ENCODE data around the gene ZSCAN10.

GRCh38 chr16:3112058-3112880 lies 13.2 kb upstream of the ZSCAN10 start, which contains the start of gene ZNF205:
- TF ChIP-seq POLR2AphosphoS5 (IDR thresholded peaks at IDR 0.05; ENCODE audit: low read depth) (peak; percentile 70), JUNB (IDR thresholded peaks at IDR 0.05; ENCODE audit: unreplicated experiment) (no peak), EZH2 (IDR thresholded peaks at IDR 0.05; ENCODE audit: low read depth, unreplicated experiment) (no peak), CREB1 (CRISPR knock-in tag; IDR thresholded peaks at IDR 0.05; ENCODE audit: low read depth) (peak; percentile 50; the same call in 1 of the 2 replicates), EZH2phosphoT487 (IDR thresholded peaks at IDR 0.05; ENCODE audit: unreplicated experiment) (no peak), ETS1 (IDR thresholded peaks at IDR 0.05) (peak; percentile 74), ZNF331 (CRISPR knock-in tag; IDR thresholded peaks at IDR 0.05; ENCODE audit: low read depth) (no peak), NANOG (IDR thresholded peaks at IDR 0.05; ENCODE audit: borderline replicate concordance) (no peak)
- TF ChIP-seq, protein P1, sequence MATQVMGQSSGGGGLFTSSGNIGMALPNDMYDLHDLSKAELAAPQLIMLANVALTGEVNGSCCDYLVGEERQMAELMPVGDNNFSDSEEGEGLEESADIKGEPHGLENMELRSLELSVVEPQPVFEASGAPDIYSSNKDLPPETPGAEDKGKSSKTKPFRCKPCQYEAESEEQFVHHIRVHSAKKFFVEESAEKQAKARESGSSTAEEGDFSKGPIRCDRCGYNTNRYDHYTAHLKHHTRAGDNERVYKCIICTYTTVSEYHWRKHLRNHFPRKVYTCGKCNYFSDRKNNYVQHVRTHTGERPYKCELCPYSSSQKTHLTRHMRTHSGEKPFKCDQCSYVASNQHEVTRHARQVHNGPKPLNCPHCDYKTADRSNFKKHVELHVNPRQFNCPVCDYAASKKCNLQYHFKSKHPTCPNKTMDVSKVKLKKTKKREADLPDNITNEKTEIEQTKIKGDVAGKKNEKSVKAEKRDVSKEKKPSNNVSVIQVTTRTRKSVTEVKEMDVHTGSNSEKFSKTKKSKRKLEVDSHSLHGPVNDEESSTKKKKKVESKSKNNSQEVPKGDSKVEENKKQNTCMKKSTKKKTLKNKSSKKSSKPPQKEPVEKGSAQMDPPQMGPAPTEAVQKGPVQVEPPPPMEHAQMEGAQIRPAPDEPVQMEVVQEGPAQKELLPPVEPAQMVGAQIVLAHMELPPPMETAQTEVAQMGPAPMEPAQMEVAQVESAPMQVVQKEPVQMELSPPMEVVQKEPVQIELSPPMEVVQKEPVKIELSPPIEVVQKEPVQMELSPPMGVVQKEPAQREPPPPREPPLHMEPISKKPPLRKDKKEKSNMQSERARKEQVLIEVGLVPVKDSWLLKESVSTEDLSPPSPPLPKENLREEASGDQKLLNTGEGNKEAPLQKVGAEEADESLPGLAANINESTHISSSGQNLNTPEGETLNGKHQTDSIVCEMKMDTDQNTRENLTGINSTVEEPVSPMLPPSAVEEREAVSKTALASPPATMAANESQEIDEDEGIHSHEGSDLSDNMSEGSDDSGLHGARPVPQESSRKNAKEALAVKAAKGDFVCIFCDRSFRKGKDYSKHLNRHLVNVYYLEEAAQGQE (IDR thresholded peaks at IDR 0.05; ENCODE audit: unreplicated experiment): no peak
- TF ChIP-seq, protein P2, sequence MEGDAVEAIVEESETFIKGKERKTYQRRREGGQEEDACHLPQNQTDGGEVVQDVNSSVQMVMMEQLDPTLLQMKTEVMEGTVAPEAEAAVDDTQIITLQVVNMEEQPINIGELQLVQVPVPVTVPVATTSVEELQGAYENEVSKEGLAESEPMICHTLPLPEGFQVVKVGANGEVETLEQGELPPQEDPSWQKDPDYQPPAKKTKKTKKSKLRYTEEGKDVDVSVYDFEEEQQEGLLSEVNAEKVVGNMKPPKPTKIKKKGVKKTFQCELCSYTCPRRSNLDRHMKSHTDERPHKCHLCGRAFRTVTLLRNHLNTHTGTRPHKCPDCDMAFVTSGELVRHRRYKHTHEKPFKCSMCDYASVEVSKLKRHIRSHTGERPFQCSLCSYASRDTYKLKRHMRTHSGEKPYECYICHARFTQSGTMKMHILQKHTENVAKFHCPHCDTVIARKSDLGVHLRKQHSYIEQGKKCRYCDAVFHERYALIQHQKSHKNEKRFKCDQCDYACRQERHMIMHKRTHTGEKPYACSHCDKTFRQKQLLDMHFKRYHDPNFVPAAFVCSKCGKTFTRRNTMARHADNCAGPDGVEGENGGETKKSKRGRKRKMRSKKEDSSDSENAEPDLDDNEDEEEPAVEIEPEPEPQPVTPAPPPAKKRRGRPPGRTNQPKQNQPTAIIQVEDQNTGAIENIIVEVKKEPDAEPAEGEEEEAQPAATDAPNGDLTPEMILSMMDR (conservative IDR thresholded peaks at IDR 0.05; ENCODE audit: low read depth in 2 of 2): 0 out of 4 replicates have a peak, but pooled peaks of 1 of the 2 experiments have one; percentile 14

All from GM23338 (cell line).